A549 (cell line): ENCODE data around the gene HLA-E. TPM values are rescaled to one million over a fixed set of nuclear protein-coding genes. Genes with fewer than 3 reads are reported as not detected.

Experiments used
- ATAC-seq, 2 experiments: fragments of 200-7000 bp in 1 of 2; fragments of >200 bp in 1 of 2; cut with Nextera tagmentation in 1 of 2; cut with Tn5 transposase in 1 of 2; 3 replicates each; pipeline versions ENCODE4 v1.8.0 to v1.9.1; 2018 to 2020; ENCODE audit warnings: mild to moderate bottlenecking in 1 of 2, moderate library complexity in 1 of 2
- CTCF ChIA-PET: fragments of 300-600 bp; sonication (Branson Sonifier 250); formaldehyde crosslinking; extraction: SDS; loops from one replicate; lab custom pipeline; 2021; ENCODE audit warnings: antibody characterized with exemption, inconsistent platforms; lab: Yijun Ruan, JAX
- POLR2A ChIA-PET: fragments of 350-600 bp; formaldehyde crosslinking; extraction: SDS; loops from one replicate; lab custom pipeline; 2021; ENCODE audit warnings: antibody characterized with exemption, inconsistent platforms; lab: Yijun Ruan, JAX
- DNase-seq, 2 experiments: peaks; one replicate each; pipeline versions ENCODE4 v3.0.0 to v3.0.0-alpha.2; 2011 to 2016; ENCODE audit warnings: low read depth in 1 of 2, low spot score in 1 of 2
- FAIRE-seq: peaks from 2 replicates; lab custom pipeline; 2011; peaks lifted over from hg19 to GRCh38; lab: Jason Lieb, UNC
- H3K27ac ChIP-seq, 2 experiments: fragments of >200 bp; sonication (Bioruptor Twin); formaldehyde crosslinking; 3 replicates each; pipeline ENCODE4 v1.5.1; 2016 to 2017
- H3K4me1 ChIP-seq: fragments of >200 bp; sonication (Bioruptor Twin); formaldehyde crosslinking; 3 replicates; pipeline ENCODE4 v1.6.1; 2016
- H3K4me2 ChIP-seq: fragments of >200 bp; sonication (Bioruptor Twin); formaldehyde crosslinking; 3 replicates; pipeline ENCODE4 v1.6.1; 2016
- H3K4me3 ChIP-seq: fragments of >200 bp; sonication (Bioruptor Twin); formaldehyde crosslinking; 3 replicates; pipeline ENCODE4 v1.5.1; 2016
- H3K9me3 ChIP-seq: fragments of >200 bp; sonication (Bioruptor Twin); formaldehyde crosslinking; 3 replicates; pipeline ENCODE4 v1.6.1; 2016
- CBX8 ChIP-seq: fragments of 200-600 bp; sonication (generic); IDR thresholded peaks from 2 replicates; pipeline ENCODE4 v1.6.1; 2016
- CHD4 ChIP-seq: fragments of 200-600 bp; sonication (generic); IDR thresholded peaks from 2 replicates; pipeline ENCODE4 v1.6.1; 2016; ENCODE audit warnings: antibody characterized with exemption, mild to moderate bottlenecking, borderline replicate concordance
- EHF ChIP-seq: fragments of 250-450 bp; sonication (Bioruptor Pico); IDR thresholded peaks from 2 replicates; pipeline ENCODE4 v1.5.0; 2020; ENCODE audit warnings: mild to moderate bottlenecking
- EP300 ChIP-seq, 2 experiments: fragments of >200 bp; sonication (Bioruptor Twin); formaldehyde crosslinking; IDR thresholded peaks; 2 replicates in 1 of 2; 3 replicates in 1 of 2; pipeline ENCODE4 v1.6.1; 2016 to 2017
- ESRRA ChIP-seq: fragments of 150-350 bp; IDR thresholded peaks from 2 replicates; pipeline ENCODE4 v1.6.1; 2014; ENCODE audit warnings: mild to moderate bottlenecking, low read length, borderline replicate concordance
- FOSL2 ChIP-seq, 2 experiments: fragments of 450-650 bp in 1 of 2; fragments of >200 bp in 1 of 2; sonication (Bioruptor Twin) in 1 of 2; formaldehyde crosslinking; IDR thresholded peaks; 2 replicates each; pipeline versions ENCODE4 v1.5.0 to v1.6.1; 2016 to 2020; ENCODE audit warnings: mild to moderate bottlenecking in 1 of 2, moderate library complexity in 1 of 2
- FOXS1 ChIP-seq: fragments of 250-450 bp; sonication (Bioruptor Pico); IDR thresholded peaks from 2 replicates; pipeline ENCODE4 v1.5.0; 2020; ENCODE audit warnings: mild to moderate bottlenecking, moderate library complexity
- GATA3 ChIP-seq: IDR thresholded peaks from 2 replicates; pipeline ENCODE4 v1.6.1; 2012; ENCODE audit warnings: borderline replicate concordance
- HOXA7 ChIP-seq: fragments of 250-450 bp; sonication (Bioruptor Pico); IDR thresholded peaks from 2 replicates; pipeline ENCODE4 v1.5.0; 2020; ENCODE audit warnings: mild to moderate bottlenecking, moderate library complexity
- HOXB13 ChIP-seq: fragments of 250-450 bp; sonication (Bioruptor Pico); IDR thresholded peaks from 2 replicates; pipeline ENCODE4 v1.5.0; 2020; ENCODE audit warnings: low read depth, mild to moderate bottlenecking, moderate library complexity
- MYC ChIP-seq: IDR thresholded peaks from 2 replicates; pipeline ENCODE4 v1.6.1; 2012; ENCODE audit warnings: mild to moderate bottlenecking, inconsistent platforms, low read length, improper control_type of control experiment, borderline replicate concordance
- PHF8 ChIP-seq: fragments of 200-600 bp; sonication (generic); IDR thresholded peaks from 2 replicates; pipeline ENCODE4 v1.6.1; 2016; ENCODE audit warnings: low read depth, mild to moderate bottlenecking, antibody characterized with exemption, moderate library complexity, borderline replicate concordance
- POLR2AphosphoS2 ChIP-seq: conservative IDR thresholded peaks from 2 replicates; pipeline ENCODE4 v1.6.1; 2012; ENCODE audit warnings: low read length, improper control_type of control experiment, inconsistent platforms
- RAD21 ChIP-seq, 2 experiments: fragments of >200 bp in 1 of 2; sonication (Bioruptor Twin) in 1 of 2; formaldehyde crosslinking in 1 of 2; IDR thresholded peaks in 1 of 2; conservative IDR thresholded peaks in 1 of 2; 2 replicates in 1 of 2; 3 replicates in 1 of 2; pipeline ENCODE4 v1.6.1; 2012 to 2018; ENCODE audit warnings: inconsistent platforms in 1 of 2
- SMC3 ChIP-seq: fragments of >200 bp; sonication (Bioruptor Twin); formaldehyde crosslinking; IDR thresholded peaks from 3 replicates; pipeline ENCODE4 v1.6.1; 2018; ENCODE audit warnings: inconsistent platforms
- ZFP36 ChIP-seq: fragments of 450-650 bp; IDR thresholded peaks from 2 replicates; pipeline ENCODE4 v1.6.1; 2014; ENCODE audit warnings: borderline replicate concordance; ENCODE audit not compliant: partially characterized antibody
- ZSCAN20 ChIP-seq: fragments of 250-450 bp; sonication (Bioruptor Pico); IDR thresholded peaks from 2 replicates; pipeline ENCODE4 v1.8.0; 2022; ENCODE audit warnings: mild to moderate bottlenecking, moderate library complexity
- WGBS: methylation state at CpG from one replicate; pipeline ENCODE4 v1.1.6; 2017; ENCODE audit errors: missing lambda C conversion rate; 5-methylcytosine and 5-hydroxymethylcytosine counted together
- polyA plus RNA-seq, 4 experiments: library from polyadenylated mRNA; depleted of rRNA in 3 of 4; stranded (reverse); fragments of >200 nt; fragmentation: RNase III in 1 of 4; extraction: RNeasy Plus Mini Kit Qiagen cat#74134 plus additional on column Dnase treatment in 1 of 4; gene quantifications; 2 replicates in 3 of 4; 3 replicates in 1 of 4; pipeline ENCODE4 v1.2.3, GENCODE V29; 2011 to 2017
- TF ChIP-seq, protein P1 (sequence below): fragments of 150-350 bp; IDR thresholded peaks from 2 replicates; pipeline ENCODE4 v1.6.1; 2014; ENCODE audit warnings: low read depth, mild to moderate bottlenecking, low read length
- TF ChIP-seq, protein P2 (sequence below): IDR thresholded peaks from 2 replicates; pipeline ENCODE4 v1.6.1; 2012
- TF ChIP-seq, protein P3 (sequence below): IDR thresholded peaks from 2 replicates; pipeline ENCODE4 v1.6.1; 2012
- TF ChIP-seq, protein P4 (sequence below): fragments of >200 bp; sonication (Bioruptor Twin); formaldehyde crosslinking; IDR thresholded peaks from 3 replicates; pipeline ENCODE4 v1.5.1; 2016
- TF ChIP-seq, protein P5 (sequence below): fragments of 250-450 bp; sonication (Bioruptor Pico); IDR thresholded peaks from 2 replicates; pipeline ENCODE4 v1.5.0; 2020; ENCODE audit warnings: low read depth, mild to moderate bottlenecking, moderate library complexity
- TF ChIP-seq, protein P6 (sequence below): fragments of 200-600 bp; sonication (generic); IDR thresholded peaks from 2 replicates; pipeline ENCODE4 v1.6.1; 2016; ENCODE audit warnings: antibody characterized with exemption, mild to moderate bottlenecking, moderate library complexity

Gene HLA-E
- polyA plus RNA-seq, 2 of the 4 experiments (the other 2 are of a cell fraction), result 38.3 to 40.3 TPM

DNA sequence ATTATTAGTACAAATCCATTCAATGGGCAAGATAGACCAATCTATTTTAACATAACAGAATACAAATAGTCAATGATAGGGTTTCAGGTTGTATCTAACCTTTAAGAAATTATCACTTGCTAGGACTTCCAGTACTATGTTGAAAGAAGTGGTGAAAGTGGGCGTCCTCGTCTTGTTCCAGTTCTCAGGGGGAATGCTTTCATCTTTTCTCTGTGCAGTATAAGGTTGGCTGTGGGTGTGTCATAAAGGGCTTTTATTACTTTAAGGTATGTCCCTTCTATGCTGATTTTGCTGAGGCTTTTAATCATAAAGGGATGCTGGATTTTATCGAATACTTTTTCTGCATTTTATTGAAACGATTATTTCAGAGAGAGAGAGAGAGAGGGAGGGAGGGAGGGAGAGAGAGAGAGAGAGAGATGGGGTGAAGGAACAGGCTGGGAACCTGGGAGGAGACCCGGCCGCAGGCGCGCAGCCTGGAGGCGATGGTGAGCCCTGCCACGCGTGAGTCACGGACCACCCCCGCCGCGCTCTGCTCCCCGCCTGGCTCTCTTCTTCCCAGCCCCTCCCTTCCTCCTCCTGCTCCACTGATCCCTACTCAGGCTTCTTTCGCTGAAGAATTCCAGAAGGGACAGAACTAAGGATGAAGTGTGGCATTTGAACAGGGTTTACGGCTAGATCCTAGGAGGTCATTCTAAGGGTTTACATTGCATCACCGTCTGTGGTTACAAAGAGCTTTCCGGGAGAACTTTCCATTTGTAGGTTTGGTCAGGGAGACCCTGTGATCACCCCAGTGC, 45.5 kb upstream of the HLA-E start:
- no peak overlapping the region for H3K4me3 ChIP-seq
- 9% methylated on average over 19 of the region's 20 CpGs for WGBS
- no peak for FAIRE-seq
- H3K9me3 ChIP-seq, result no peaks in the 10 kb centered on the region
- no peak for DNase-seq
- ChIA-PET CTCF (interaction anchor here (1.0 kb wide), 1 partner anchor 9 kb away, joined by 3 read pairs; no protein-coding TSS in a partner anchor), POLR2A (no interaction called here)
- 0 out of 6 replicates have a peak, but pooled peaks of 1 of the 2 experiments have one; percentile 36 for ATAC-seq
- no peak overlapping the region for H3K27ac ChIP-seq
- 0 out of 3 replicates have a peak, but pooled peaks cover 4% of the 10 kb centered on the region for H3K4me1 ChIP-seq
- TF ChIP-seq, protein P1, sequence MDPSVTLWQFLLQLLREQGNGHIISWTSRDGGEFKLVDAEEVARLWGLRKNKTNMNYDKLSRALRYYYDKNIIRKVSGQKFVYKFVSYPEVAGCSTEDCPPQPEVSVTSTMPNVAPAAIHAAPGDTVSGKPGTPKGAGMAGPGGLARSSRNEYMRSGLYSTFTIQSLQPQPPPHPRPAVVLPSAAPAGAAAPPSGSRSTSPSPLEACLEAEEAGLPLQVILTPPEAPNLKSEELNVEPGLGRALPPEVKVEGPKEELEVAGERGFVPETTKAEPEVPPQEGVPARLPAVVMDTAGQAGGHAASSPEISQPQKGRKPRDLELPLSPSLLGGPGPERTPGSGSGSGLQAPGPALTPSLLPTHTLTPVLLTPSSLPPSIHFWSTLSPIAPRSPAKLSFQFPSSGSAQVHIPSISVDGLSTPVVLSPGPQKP, result no peak
- TF ChIP-seq, protein P2, sequence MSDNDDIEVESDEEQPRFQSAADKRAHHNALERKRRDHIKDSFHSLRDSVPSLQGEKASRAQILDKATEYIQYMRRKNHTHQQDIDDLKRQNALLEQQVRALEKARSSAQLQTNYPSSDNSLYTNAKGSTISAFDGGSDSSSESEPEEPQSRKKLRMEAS, result no peak
- TF ChIP-seq, protein P3, sequence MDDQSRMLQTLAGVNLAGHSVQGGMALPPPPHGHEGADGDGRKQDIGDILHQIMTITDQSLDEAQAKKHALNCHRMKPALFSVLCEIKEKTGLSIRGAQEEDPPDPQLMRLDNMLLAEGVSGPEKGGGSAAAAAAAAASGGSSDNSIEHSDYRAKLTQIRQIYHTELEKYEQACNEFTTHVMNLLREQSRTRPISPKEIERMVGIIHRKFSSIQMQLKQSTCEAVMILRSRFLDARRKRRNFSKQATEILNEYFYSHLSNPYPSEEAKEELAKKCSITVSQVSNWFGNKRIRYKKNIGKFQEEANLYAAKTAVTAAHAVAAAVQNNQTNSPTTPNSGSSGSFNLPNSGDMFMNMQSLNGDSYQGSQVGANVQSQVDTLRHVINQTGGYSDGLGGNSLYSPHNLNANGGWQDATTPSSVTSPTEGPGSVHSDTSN, result no peak
- TF ChIP-seq MYC (no peak), GATA3 (no peak), FOXS1 (CRISPR knock-in tag) (no peak), ZSCAN20 (CRISPR knock-in tag) (no peak)
- peak overlapping the region; percentile 31; the same call in 1 of the 3 replicates for H3K4me2 ChIP-seq

DNA sequence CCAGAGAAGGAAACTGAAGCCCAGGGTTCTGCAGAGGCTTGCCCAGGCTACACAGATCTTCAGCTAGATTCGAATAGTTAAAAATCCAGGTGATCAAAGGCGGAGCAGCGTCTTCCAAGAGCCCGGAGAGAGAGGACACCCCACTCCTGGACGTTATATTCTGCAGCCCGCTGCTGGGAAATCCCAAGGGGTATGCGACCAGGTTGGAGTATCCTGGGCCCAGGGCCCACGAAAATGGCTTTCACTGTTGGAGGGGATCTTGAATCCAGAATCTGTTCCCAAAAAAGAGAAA, 44.9 kb upstream of the HLA-E start:
- Histone ChIP-seq H3K4me3 (no peak overlapping the region), H3K4me2 (peak overlapping the region; percentile 31; the same call in 1 of the 3 replicates), H3K27ac (no peak overlapping the region), H3K4me1 (0 out of 3 replicates have a peak, but pooled peaks cover 4% of the 10 kb centered on the region)
- POLR2A ChIA-PET, result no interaction called here
- ATAC-seq (no peak), DNase-seq (no peak)
- TF ChIP-seq, protein P4, sequence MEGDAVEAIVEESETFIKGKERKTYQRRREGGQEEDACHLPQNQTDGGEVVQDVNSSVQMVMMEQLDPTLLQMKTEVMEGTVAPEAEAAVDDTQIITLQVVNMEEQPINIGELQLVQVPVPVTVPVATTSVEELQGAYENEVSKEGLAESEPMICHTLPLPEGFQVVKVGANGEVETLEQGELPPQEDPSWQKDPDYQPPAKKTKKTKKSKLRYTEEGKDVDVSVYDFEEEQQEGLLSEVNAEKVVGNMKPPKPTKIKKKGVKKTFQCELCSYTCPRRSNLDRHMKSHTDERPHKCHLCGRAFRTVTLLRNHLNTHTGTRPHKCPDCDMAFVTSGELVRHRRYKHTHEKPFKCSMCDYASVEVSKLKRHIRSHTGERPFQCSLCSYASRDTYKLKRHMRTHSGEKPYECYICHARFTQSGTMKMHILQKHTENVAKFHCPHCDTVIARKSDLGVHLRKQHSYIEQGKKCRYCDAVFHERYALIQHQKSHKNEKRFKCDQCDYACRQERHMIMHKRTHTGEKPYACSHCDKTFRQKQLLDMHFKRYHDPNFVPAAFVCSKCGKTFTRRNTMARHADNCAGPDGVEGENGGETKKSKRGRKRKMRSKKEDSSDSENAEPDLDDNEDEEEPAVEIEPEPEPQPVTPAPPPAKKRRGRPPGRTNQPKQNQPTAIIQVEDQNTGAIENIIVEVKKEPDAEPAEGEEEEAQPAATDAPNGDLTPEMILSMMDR, result no peak
- TF ChIP-seq HOXB13 (CRISPR knock-in tag) (no peak), POLR2AphosphoS2 (no peak), EP300 (IDR thresholded peaks at IDR 0.05) (no peak)
- TF ChIP-seq, all 56 proteins: peak for 0
- 10% methylated on average over 8 of the region's 8 CpGs for WGBS
- no peaks in the 10 kb centered on the region for H3K9me3 ChIP-seq
- CTCF ChIA-PET, result interaction anchor here (1.0 kb wide), 1 partner anchor 9 kb away, joined by 3 read pairs; no protein-coding TSS in a partner anchor
- no peak for FAIRE-seq

DNA sequence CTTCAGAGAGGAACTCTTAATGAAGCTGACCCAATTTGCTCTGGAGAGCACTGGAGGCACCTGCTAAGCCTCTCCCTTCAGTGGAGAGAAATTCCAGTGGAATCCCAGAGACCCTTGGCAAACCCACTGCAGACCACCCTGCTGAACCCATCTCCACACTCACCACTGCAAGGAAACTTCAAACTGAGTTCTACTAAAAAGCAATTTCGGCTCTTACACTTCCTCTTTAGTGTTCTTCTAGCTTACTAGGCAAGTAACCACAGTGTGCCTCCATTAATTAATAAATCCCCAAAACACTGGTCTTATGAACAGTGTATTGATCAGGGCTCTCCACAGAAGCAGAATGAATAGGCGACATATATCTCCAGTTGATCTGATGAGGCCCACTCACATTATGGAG, 43.0 kb upstream of the HLA-E start:
- H3K27ac ChIP-seq, result no peak overlapping the region
- H3K4me3 ChIP-seq, result no peak overlapping the region
- 0 out of 3 replicates have a peak, but pooled peaks cover 4% of the 10 kb centered on the region for H3K4me1 ChIP-seq
- no peak for ATAC-seq
- ChIA-PET POLR2A (no interaction called here), CTCF (no interaction called here)
- 36% methylated on average over 2 of the region's 2 CpGs for WGBS
- no peak for DNase-seq
- no peaks in the 10 kb centered on the region for H3K9me3 ChIP-seq
- no peak overlapping the region for H3K4me2 ChIP-seq
- TF ChIP-seq PHF8 (no peak), HOXB13 (CRISPR knock-in tag) (no peak), FOSL2 (IDR thresholded peaks at IDR 0.05) (no peak), FOSL2 (CRISPR knock-in tag; IDR thresholded peaks at IDR 0.05) (no peak), EHF (CRISPR knock-in tag) (no peak), MYC (no peak), EP300 (IDR thresholded peaks at IDR 0.05) (no peak), SMC3 (no peak), CBX8 (no peak), RAD21 (conservative IDR thresholded peaks at IDR 0.05 in 1 of 2, IDR thresholded peaks at IDR 0.05 in 1 of 2) (no peak), CHD4 (no peak), ESRRA (no peak), ZFP36 (no peak), HOXA7 (CRISPR knock-in tag) (no peak)
- TF ChIP-seq, protein P5, sequence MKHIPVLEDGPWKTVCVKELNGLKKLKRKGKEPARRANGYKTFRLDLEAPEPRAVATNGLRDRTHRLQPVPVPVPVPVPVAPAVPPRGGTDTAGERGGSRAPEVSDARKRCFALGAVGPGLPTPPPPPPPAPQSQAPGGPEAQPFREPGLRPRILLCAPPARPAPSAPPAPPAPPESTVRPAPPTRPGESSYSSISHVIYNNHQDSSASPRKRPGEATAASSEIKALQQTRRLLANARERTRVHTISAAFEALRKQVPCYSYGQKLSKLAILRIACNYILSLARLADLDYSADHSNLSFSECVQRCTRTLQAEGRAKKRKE (CRISPR knock-in tag), result no peak
- TF ChIP-seq, protein P6, sequence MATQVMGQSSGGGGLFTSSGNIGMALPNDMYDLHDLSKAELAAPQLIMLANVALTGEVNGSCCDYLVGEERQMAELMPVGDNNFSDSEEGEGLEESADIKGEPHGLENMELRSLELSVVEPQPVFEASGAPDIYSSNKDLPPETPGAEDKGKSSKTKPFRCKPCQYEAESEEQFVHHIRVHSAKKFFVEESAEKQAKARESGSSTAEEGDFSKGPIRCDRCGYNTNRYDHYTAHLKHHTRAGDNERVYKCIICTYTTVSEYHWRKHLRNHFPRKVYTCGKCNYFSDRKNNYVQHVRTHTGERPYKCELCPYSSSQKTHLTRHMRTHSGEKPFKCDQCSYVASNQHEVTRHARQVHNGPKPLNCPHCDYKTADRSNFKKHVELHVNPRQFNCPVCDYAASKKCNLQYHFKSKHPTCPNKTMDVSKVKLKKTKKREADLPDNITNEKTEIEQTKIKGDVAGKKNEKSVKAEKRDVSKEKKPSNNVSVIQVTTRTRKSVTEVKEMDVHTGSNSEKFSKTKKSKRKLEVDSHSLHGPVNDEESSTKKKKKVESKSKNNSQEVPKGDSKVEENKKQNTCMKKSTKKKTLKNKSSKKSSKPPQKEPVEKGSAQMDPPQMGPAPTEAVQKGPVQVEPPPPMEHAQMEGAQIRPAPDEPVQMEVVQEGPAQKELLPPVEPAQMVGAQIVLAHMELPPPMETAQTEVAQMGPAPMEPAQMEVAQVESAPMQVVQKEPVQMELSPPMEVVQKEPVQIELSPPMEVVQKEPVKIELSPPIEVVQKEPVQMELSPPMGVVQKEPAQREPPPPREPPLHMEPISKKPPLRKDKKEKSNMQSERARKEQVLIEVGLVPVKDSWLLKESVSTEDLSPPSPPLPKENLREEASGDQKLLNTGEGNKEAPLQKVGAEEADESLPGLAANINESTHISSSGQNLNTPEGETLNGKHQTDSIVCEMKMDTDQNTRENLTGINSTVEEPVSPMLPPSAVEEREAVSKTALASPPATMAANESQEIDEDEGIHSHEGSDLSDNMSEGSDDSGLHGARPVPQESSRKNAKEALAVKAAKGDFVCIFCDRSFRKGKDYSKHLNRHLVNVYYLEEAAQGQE, result no peak
- FAIRE-seq, result no peak
